Activated T-cell treated with anti-CD3 and anti-CD28 coated beads for 4 hours (primary cell): ENCODE data around the gene SPOCK3.
"Not testable (repeated sequence)": the region's sequence is repeated elsewhere in the genome, so short reads cannot be mapped to it uniquely, and the experiment has no call there.

Experiments used
- DNase-seq: peaks from one replicate; pipeline ENCODE4 v3.0.0-alpha.2; 2020

SPOCK3 gene

GRCh38 chr4:166924424-166924823 lies 309.9 kb downstream of the SPOCK3 start:
- DNase-seq = no peak

DNA sequence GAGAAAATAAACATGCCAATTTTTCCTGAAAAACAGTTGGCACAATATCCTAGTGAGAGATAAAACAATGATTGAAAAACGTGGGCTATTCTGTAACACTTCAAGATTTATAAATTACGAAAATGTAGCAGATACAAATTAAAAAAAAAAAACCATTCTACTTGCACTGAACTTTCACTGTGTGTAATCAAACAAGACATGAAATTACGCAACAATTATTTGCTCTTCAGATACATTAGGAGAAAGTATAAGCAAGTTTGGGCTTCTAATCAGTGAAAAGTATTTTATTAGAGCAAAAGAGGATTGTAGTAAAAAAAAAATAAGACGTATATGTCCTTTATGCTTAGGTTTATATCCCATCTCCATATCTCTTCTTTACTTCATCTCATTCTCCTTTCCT lies 320.4 kb downstream of the SPOCK3 start:
- DNase-seq = no peak

DNA sequence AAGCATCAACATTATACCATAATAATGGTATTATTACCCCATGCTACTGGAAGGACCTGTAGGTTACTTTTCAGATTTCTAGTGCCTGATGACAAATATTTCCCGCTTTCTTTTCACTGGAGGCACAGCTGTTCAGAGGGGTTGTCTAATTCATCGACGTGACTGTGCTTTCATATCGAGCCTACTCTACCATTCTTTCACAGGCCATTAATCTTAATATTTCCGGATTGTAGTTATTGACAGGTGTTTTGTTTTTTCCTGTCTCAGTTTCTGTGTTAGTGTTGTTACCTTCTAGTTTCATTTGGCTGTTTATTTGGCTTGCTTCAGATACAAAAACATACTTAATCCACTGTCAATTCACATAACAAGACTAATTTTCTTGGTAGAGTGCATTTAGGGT lies 330.9 kb downstream of the SPOCK3 start:
- DNase-seq = no peak

DNA sequence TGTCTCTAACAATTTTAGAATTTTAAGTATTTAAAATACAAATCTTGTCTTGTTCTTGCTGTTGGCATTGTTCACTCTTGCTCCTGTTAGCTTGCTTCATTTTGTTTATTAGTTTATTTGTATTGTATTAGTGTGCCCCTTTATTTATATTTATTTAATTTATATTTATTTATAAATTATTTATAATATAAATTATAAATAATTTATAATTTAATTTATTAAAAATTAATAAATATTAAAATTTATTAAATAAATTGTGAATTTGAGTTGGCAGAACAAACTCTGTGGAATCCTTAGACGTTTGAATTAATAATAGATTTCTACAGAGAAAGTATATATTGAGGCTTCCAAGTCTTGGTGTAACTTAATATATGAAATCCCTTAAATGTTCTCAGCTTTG lies 331.4 kb downstream of the SPOCK3 start:
- no peak for DNase-seq

- DNase-seq = no peak
Observed at GRCh38 chr4:166896254-166896653, 338.0 kb downstream of the SPOCK3 start.

GRCh38 chr4:166895771-166896170 lies 338.5 kb downstream of the SPOCK3 start:
- no peak for DNase-seq

DNA sequence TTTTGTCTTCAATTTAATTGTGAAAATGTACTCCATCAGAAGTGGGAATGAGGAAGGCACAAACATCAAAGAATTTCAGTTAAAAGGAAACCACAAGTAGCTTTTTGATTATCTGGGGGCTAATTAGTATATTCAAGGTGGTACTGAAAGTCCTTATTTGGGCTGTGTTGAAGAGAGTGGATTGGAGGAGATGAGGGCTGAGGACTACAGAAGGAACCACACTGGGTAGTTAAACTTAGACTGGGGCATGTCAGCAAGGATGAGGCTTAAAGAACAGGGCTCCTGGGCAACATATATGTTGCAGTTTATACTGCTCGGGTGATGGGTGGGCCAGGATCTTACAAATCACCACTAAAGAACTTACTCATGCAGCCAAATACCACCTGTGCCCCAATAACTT lies 346.8 kb downstream of the SPOCK3 start:
- no peak for DNase-seq

- DNase-seq = no peak
Observed at GRCh38 chr4:166886718-166887117, 347.6 kb downstream of the SPOCK3 start.

DNA sequence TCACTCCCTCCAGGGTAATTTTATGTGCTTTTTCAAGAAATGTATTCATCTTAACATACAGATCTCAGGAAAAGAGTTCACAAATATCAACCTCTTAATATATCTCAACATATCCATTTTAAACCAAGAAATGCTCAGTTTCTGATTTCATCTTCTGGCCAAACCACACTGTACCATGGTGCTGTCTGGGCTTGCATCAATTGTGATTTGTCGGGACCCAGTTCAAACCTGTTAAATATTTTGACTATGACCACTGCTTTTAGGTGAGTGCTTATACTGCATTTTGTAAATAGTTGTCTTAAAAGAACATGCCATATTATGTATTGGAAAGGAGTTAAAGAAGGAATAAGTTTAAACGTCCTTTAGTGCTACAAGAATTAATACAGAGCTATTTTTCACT lies 352.1 kb downstream of the SPOCK3 start:
- DNase-seq = no peak

DNA sequence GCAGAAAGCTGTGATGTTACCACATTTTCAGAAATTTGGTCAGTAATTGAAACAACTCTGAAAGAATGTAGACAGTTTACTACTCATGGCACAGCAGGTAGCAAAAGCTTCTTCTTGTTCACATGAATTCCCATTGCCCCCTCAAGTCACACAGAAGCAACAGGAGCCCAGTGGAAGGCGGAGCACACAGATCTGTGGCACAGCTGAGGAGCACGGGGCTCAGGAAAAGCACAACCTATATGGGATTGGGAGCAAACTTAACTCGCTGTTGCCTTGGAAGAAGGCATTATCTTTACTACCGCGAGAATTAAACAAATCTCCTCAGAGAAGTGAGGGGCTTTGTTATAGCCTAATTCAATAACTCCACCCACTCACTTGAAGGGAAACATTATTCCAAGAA lies 358.5 kb downstream of the SPOCK3 start:
- no peak for DNase-seq

DNA sequence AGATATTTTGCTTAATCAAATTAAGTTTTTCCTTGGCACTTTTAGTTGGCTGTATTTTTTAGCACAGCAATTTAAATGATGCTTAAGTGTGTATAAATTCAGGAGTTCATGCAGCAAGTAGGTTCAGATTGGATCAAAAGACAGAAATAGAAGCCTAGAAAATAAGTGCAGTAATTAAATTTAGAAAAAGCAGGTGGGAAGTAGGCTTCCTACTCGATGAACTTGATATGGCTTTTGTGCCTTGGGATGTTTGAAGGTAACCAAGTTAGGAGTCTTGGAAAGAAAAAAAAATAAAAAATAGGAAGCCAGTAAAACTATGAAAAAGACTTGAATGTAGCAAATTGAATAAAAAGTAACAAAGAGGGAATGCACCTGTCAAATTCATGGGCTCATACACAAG lies 372.3 kb downstream of the SPOCK3 start:
- DNase-seq = no peak

DNA sequence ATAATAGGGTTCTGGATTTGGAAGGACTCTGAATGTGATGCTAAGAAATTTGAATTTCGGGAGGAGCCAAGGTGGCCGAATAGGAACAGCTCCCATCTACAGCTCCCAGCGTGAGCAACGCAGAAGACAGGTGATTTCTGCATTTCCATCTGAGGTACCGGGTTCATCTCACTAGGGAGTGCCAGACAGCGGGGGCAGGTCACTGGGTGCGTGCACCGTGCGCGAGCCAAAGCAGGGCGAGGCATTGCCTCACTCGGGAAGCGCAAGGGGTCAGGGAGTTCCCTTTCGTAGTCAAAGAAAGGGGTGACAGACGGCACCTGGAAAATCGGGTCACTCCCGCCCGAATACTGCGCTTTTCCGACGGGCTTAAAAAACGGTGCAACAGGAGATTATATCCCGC lies 383.9 kb downstream of the SPOCK3 start:
- DNase-seq = not testable (repeated sequence)

DNA sequence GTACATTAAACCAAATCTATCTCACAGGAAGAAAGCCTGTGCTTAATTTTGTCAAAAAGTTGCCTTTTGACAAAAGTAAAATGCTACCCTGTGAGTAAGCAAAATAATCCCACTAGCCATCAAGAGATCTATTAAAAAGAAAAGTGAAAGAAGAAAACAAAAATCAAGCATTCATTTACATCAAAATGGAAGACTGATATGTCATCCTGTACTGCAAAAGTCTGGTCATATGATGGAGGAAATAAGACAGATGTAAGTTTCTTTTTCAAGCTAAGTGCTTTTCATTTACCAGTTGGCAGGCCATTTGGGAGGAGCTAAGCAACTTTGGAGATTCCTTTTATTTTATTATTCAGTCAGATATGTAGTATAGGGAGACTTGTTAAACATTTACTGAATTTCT lies 387.4 kb downstream of the SPOCK3 start:
- DNase-seq = no peak

- no peak for DNase-seq
Observed at GRCh38 chr4:166842795-166843261, 391.5 kb downstream of the SPOCK3 start.

- no peak for DNase-seq
Observed at GRCh38 chr4:166839615-166840251, 394.6 kb downstream of the SPOCK3 start.

DNA sequence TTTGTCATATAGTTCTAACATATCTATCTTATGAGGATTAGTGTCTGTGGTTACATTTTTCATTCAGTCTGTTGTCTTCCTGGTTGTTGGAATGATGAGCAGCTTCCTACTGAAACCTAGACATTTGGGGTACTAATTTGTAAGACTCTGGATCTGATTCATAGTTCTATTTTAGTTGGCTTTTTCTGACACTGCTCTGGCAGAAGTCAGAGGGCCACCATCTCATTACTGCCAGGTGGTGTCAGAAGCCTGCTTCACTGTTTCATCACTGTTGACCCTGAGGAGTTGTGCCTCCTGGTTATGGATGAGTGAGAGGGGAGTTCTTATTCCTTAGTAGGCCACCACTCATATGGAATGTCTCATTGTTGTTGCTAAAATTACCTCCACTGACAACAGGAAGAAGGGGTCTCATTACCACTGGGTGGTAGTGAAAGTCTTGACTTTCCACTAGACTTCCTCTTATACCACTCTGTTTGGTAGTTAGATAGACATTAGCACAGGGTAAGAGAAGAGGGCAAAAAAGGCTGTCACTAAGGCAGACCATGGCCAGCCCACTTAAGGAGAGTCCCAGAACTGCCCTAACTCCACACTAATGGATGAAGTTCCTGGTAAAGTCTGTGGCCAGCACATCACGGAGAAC lies 395.2 kb downstream of the SPOCK3 start:
- no peak for DNase-seq

DNA sequence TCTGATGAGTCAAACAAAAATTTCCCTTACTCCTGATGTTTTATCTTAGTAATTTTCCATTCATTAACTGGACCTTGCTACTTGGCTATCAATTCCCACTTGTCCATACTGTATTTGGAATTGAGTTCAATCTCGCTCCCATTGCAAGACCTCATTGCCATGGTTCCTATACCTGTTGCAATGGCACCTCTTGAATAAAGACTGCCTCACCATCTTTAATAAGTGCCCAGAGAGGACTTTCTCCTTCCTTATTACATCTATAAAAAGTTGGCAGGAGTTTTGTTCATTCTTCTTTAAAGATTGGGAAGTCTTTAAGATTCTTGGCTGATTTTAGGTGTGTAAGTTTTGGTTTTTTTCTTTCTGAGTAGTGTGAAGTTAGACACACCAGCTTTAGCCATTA lies 397.4 kb downstream of the SPOCK3 start:
- no peak for DNase-seq

DNA sequence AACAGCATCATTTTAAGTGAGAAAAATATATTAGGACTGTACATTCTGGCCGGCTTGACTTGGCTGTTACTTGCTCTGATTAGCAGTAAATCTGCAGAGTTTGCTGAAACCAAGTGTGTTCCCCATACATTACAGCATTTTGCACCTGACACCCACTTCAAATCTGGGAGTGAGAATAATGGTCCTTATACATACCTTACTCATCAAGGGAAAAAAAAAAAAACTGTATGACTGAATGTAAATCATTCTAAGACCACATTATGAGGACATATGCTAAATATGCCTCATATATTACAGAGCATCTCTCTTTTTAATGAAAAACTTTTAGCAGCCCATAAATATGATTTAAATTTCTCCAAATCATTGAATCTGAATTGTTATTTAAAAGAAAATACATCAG lies 406.7 kb downstream of the SPOCK3 start:
- no peak for DNase-seq

GRCh38 chr4:166827167-166827566 lies 407.1 kb downstream of the SPOCK3 start:
- DNase-seq = no peak

- no peak for DNase-seq
Observed at GRCh38 chr4:166823848-166824247, 410.4 kb downstream of the SPOCK3 start.

GRCh38 chr4:166823126-166823525 lies 411.2 kb downstream of the SPOCK3 start:
- no peak for DNase-seq

DNA sequence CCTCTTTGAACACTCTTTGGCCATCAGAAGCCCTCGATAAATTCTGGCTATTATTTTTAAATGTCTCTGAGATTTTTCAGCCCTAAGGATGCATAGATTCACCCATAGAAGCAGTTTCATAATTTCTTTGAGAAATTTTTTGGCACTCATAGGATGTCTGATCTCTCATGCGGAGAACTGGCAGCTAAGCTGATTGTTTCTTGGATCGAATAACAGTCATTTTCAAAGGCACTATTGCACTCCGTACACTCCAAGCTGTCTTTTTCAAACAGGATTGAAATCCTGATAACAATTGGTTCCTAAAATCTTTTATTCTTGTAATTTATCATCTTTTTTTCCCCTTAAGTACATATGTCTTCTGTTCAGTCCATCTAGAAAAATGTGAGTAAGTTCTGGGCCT lies 411.9 kb downstream of the SPOCK3 start:
- no peak for DNase-seq

- DNase-seq = no peak
Observed at GRCh38 chr4:166816890-166817289, 417.4 kb downstream of the SPOCK3 start.

DNA sequence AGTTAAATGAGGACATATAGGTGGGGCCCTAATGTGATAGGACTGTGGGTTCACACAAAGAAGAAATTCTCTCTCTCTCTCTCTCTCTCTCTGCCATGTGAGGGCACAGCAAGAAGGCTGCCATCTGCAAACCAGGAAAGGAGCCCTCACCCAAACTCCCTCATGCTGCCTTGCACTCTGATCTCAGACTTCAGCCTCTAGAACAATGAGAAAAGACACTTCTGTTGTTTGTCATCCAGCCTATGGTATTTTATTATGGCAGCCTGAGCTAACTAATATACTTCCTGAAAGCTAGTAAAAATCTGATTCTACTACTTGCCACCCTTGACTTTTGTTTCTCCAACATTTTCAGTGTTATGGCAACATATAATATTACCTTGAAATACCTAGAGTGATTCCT lies 425.9 kb downstream of the SPOCK3 start:
- no peak for DNase-seq

DNA sequence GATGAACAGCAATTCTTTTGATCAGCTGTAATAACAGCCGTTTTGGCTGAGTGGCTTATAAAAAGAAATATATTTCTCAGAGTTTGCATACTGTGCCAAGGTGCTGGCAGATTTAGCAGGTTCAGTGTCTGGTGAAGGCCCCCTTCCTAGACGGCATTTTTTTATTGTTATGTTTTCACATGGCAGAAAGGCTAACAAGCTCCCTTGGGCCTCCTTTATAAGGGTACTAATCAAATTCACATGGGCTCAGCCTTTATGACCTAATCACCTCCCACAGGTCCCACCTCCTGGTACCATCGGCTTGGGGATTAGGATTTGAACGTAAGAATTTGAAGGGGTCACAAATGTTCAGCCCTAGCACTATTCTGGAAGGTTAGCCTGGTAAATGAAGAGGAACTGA lies 431.9 kb downstream of the SPOCK3 start:
- DNase-seq = no peak
